NAMALWA (cell line): ENCODE data around the gene NAT10.
"Not testable (repeated sequence)": the region's sequence is repeated elsewhere in the genome, so short reads cannot be mapped to it uniquely, and the experiment has no call there.

Experiments
- DNase-seq: peaks from one replicate; pipeline ENCODE4 v3.0.0-alpha.2; 2015; ENCODE audit warnings: low spot score

Gene NAT10

DNA sequence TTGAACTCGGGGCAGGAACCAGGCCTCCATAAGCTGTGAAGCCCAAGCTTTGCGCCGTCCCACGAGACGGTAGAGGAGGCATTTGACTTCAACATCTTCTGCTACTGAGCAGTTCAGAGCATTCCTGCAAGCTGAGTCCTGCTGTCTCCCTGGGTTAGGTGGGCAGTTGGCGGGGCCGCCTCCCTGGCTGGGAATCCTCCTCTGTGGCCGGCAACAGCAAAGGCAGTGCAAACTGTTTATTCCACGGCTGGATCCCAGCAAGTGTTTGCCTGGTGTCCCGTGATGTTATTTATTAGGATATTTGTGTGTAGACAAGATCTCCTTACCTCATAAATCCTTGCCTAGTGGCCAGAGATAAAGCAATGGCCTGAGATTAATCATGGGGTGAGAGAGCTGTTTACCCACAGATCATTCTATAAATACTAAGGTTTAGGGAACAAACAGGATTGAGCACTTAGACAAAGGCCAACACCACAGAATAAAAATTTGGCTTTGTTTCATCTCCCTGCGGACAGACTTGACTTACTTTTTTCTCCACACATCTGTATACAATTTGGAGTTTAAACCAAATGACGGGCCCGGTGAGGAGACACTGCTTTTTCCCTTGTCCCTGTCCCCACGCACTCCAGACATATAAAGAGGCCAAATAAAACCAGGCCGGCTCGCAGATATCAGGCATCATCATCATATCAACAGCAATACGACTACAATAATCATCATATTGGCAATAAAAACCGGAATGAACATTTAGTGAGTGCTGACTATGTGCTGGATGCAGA, 63.4 kb downstream of the NAT10 start:
- no peak for DNase-seq

DNA sequence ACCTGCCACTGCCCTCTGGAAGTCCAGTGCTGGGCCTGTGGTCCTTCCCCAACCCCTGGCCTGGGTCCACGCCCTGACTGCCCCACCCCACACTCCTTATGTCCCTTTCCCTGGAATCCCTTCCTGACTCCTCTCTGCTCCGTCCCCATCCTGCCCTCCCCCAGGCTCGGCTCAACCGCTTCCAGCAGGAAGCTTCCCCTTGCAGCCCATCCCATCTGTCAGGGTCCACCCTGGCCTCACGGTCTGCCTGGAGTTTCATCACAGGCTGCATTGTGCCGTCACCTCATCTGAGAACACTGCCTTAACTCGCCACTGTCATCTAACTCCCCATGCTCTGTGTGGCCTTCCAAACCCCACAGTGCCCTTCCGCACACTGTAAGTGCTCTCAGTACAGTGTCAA, 64.3 kb downstream of the NAT10 start:
- no peak for DNase-seq

DNA sequence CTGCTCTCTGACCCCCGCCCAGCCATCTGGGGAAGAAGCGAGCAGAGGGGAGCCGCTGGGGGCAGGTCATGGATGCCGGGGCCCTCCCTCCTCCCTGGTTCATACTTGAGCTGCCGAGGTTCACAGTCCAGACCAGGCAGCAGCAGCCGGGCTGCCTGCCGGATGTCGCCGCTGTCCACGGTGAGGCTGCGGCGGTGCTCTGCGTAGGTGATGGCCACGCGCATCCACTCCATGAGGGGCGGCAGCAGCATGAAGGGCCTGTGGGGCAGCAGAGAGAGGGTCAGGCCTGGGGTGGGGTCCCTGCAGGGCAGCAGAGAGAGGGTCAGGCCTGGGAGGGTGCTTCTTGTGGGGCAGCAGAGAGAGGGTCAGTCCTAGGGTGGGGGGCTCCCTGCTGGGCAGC, 67.6 kb downstream of the NAT10 start:
- DNase-seq: no peak

DNA sequence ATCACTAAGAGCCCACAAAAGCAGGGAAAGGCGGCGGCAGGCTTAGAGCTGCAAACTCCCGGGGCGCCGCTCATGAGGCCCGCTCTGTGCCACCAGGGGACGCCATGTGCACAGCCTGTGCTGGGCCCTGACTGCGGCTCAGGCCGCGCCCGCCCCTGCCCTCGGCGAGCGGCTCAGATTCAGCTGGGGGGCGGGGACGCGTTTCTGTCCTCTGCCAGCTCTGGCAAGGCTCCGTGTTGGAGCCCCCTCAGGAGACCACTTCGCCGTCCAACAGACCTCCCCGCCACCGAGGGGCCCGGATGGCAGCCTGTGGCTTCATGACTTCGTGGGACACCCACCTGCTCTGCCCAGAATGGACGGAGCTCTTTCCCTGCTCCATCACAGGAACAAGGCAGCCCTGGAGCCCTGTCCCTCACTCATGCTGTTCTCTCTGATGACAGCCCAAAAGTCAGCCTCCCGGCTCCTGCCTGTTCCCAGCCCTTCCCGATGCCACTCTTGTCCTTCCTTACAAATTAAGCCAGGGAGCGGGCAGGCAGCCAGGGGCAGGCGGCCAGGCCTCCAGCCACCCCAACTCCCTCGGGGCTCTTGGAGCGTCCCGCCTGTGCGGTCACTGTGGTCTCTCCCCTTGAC, 69.1 kb downstream of the NAT10 start:
- DNase-seq: peak; percentile 75

DNA sequence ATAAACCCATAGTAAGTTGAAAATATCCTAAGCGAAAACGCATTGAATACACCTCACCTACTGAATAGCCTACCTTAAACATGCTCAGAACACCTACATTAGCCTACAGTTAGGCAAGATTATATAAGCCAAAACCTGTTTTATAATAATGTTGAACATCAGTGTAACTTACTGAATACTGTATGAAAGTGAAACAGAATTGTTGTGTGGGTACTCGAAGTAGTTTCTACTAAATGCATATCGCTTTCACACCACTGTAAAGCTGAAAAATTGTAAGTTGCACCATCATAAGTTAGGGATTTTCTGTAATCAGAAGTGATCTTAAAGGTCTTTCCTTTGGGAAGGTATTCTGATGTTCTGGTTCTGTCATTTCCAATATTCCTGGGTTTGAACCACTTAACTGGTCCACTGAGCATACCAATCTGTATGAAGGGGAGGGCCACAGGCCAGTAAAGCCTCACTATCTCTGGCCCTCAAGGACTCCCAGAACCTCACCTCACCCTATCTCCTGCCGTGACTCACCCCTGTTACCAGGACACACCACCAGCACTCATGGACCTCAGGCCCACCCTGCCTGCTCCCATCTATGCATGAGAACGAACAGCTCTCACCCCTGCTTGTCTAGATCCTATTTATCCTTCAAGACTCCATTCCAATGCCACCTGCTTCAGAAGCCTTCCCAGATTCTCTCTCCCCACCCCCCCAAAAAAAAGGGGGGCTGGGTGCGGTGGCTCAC, 70.0 kb downstream of the NAT10 start:
- DNase-seq: no peak

DNA sequence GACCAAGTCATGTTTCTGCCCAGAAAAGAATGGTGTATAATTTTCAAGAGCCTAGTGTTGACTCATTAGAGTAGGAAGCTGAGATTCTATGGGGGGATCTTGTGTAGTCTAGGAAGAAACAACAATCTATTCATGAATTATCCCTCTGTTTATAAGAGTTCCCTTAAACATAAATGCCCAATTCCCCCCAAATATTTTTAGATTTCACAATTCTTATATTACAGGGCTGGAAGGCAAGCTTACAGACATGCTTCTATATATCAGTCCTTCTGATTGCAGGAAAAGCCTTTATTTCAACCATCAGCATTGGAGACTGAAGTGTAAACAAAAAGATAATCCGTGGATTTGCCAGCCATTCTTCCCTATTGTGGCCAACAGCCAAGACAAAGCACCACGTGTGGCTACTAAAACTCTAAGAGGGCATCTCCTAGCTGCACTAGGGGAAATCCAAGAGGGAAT, 71.4 kb downstream of the NAT10 start:
- DNase-seq: no peak

DNA sequence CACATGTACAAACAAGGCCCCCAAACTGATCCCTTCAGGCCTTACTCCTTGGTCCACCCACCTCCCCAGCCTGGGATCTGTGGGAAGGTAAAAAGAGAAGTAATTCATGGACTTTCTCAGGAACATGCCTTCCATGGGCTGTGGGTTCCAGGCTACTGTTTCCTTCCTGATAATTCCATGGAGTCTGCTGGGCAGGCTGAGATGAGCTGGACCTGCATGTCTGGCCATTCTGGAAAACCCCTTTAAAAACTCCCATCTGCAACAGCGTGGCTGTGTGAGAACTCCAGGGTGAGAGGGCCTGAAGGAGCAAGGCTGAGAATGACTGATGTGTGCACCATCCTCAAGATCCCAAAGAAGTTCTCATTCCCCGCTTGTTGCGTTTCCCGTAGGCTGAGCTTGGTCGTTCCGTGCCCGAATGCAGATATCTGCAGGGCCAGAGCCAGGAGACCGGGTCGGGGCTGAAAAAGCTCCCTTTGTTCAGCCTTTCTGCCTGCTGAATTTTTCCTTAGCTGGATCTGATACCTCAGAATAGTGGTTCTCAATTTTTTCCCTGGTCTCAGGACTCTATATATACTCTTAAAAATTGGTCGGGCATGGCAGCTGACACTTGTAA, 72.9 kb downstream of the NAT10 start:
- no peak for DNase-seq

DNA sequence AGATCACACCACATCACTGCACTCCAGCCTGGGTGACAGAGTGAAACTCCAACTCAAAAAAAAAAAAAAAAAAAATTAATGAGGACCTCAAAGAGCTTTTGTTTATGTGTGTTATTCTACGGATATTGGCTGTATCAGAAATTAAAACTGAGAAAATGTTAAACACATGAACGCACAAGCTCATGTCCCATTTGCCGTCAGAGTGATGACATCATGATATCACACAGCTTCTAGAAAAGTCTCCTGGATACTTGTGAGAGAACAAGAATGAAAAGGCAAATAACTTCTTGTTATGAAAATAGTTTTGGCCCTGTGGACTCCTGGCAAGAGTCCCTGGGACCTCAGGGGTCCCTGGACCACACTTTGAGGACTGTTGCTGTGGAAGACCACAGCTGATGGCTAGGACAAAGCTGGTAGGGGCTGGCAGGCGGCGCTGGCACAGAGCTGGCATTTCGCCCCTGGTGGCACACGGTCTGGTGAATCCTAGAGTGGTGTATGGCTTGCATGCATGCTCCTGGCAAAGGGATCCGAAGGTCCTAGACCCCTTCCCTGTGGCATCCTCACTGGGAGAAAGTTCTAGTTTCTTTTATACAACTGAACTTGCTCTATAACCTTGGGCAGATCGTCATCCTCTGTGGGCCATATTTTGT, 73.7 kb downstream of the NAT10 start:
- DNase-seq: no peak

DNA sequence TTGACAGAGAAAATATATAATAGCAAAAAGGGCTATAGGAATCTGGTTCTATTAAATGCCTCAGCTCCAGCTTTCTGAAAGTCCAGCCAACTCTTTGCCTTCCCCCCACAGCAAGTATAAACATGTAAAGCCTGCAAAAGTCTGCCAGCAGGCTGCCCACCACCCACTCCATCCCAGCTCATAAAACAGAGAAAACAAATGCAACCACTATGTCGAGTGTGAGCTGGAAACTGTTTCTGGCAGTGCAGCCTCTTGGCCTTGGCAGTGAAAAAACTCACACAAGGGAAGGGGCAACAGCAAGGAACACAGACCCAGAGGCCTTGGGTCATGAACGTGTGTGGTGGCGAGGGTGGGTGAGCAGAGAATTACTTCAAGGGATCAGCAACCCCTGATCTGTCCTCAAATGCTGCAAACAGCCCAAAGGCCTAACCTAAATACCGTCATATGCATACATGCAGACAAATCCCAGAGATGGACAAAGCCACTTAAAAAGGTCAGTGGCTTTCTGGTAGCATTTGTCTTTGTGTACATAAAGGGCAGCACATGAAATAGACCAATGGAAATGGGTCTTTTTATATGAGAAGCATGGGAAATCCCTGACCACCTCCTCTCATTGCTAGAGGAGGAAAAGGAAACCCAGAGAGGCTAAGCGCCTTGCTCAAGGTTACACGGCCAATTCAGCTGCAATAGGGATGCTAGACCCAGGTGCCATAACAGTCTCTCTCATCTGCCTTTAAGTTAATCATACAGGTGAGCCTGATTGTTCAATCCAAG, 74.8 kb downstream of the NAT10 start:
- DNase-seq: no peak

DNA sequence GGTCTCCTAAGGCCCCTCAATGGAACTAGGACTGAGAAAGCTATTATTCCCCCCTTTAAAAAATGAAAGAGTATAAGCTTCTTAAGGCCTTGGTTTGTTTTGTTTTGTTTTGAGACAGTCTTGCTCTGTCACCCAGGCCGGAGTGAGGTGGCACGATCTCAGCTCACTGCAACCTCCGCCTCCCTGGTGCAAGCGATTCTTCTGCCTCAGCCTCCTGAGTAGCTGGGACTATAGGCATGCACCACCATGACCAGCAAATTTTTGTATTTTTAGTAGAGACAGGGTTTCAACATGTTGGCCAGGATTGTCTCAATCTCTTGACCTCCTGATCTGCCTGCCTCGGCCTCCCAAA, 75.4 kb downstream of the NAT10 start:
- DNase-seq: not testable (repeated sequence)

DNA sequence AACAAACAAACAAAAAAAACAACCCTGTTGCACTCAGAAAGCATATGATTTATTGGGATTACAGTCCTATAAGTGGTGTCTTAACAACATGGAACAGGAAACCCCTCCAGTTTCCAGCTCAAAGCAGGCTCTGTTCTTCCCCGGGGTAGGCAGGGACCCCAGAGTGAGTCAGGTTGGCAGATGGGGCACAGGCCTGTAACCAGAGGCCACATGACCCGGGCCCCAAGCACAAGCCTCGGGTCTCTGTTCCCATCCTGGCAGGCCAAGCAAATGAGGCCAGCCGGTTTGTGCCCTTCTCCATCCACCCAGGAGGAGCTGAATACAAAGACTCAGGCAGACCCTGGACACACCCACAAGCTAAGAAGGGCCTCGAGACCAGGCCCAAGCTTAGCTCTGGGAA, 75.8 kb downstream of the NAT10 start:
- no peak for DNase-seq

DNA sequence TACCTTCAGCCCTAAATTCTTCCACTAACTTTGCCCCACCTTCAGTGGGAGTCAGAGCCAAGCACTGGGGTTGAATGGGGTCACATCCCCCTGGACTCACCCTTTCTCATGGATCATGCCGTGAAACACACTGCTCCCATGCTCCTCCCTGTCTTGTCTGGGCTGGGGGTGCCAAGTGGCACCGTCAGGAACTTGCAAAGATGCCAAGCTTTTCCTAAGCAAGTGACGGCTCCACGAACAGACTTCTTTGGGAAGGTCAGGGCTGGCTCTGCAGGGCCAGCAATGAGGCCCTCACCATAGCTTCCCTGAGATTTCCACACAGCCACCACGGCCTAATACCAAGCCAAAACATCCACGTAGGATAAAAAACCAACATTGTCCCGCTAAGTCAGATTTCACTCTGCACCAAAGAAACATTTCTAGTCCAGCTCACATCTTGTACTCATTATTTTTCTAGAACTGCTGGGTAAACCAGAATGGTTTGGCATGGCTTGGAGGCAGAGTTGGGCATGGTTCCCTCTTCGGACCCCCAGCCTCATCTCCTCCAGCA, 76.5 kb downstream of the NAT10 start:
- no peak for DNase-seq

DNA sequence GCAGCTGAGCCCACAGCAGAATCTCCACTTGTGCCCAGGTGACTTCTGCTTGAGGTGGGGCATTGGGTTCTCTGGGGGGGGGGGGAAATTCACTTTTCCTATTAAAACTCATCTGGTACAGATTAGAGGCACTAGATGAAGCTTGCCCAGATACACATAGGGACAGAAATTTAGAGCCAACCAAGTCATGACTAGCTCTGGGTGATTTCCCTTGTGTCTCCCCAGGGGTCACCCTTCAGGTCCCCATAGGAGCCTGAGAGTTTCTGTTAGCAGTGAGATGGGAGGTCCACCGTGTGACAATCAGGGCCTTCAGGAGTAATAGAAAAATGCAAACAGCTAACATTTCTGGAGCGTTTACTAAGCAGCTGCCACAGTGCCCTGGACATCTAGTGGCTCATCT, 77.0 kb downstream of the NAT10 start:
- DNase-seq: no peak

DNA sequence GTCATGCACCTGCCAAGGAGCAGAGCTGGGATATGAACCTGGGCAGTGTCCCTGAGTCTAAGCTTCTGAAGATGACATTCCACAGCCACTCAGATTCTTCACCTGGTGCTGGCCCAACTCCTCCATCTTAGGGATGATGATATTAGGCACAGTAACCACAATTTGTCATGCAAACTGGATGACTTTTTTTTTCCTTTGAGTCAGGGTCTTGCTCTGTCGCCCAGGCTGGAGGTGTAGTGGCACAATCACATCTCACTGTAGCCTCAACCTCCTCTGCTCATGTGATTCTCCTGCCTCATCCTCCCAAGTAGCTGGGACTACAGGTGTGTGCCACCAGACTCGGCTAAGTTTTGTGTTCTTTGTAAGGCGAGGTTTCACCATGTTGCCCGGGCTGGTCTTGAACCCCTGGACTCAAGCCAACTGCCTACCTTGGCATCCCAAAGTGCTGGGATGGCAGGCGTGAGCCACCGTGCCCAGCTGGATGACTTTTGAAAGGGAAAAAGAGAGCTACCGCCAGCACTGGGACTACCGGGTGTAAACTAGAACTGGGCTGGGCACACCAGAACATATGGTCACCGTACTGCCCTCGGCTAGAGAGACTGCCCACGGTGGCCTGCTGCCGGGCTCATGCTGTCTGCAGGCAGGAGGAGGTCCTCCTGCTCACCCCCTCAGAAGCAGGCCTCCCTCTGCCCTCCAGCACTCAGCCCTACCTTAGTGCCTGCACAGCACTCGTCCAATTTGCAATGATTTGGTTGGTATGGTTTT, 77.7 kb downstream of the NAT10 start:
- DNase-seq: no peak

DNA sequence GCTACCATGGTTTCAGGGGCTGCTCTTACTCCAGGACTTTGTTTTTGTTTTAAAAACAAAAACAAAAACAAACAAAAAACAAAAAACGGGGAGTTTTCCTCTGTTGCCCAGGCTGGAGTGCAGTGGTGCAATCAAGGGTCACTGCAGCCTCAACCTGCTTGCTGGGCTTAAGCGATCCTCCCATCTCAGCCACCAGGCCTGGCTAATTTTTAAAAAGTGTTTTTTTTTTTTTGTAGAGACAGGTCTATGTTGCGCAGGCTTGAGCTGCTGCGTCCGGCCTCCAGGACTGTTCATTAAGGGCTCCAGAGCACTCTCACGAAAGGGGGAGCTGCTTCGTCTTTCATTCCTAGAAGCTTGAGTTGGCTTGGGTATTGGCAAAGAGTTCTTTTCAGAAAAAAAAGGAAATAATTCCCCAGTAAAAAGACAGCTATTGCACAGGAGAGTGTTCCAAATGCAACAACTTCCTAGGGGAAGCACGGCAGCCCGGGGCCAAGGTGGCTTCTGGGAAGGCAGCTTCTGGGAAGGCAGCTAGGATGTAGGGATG, 78.5 kb downstream of the NAT10 start:
- no peak for DNase-seq

DNA sequence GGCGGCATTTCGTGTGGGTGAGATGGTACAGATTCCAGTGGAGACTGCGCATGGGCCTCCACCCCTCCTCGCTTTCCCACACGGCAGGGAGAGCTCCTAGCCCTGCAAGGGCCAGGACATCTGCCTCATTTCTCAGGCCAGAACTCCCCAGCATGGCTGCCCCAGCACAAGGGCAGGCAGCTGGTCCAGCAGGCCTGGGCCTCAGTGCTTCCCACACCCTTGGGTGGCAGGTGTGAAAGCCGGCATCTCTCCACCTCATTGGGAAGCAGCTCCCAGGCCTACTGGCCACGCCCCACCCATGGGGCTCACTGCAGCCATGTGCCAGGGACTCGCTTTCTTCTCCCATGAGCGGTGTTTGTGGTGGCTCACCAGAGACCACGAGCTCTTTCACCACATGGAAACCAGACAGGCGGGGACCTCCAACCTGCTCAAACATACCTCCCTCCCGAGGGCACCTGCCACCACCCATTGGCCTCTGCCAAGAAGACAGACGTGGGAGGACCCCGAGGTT, 79.1 kb downstream of the NAT10 start:
- DNase-seq: no peak

DNA sequence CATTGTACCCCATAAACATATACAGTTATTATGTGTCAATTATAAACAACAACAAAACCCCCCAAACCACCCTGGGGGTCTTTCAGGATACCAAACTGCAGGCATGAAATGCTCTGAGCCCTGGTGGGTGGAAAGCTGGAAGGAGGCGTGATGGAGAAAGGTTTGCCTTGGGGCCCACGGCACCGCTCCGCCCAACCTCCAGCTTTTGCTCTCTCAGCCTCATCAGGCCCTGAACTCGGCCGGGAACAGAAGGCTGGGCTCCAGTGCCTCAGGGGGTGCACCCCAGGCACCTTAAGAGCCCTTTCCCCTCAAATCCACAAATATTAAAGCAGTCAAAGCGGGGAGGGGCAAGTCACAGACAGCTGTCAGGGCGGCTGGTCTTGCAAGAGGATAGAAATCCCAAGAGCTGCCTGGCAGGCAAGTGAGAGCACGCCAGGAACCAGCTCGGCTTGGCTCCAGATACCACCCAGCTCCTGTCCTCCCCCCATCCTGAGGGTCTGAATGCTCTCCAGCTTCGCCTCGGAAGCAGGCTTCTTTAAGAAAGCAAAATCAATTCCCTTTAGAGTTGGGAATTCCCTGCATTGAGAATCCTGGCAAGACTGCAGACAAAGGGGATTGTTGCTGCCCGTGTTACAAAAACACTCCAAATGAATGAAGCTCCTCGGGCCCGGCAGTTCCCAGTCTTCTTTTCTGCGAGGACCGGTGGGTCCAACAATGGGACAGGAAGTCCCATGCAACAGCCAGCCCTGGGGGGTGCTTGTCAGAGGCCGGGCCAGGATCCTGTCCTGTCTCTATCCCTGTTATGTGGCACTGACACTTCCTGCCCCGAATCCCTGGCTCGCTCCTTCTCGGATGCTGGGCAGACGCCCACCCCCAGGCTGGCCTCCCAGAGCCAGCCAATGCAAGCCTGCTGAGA, 80.8 kb downstream of the NAT10 start:
- DNase-seq: no peak

DNA sequence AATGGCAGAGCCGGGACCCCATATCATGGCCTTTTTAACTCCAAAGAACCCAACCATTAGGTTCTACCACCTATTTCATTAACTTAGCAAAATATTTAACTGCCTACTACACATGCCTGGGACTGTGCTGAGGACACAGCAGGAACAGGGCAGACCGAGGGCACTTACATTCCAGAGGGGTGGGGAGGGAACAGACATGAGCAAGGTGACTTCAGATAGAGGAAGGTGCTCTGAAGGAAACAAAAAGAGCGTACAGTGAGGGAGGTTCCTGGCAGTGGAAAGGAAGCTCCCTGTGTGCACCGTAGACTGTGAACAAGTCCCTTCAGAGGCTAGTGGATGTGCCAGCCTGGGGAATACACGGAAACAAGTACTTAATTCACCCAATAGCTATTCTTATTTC, 82.8 kb downstream of the NAT10 start:
- no peak for DNase-seq

DNA sequence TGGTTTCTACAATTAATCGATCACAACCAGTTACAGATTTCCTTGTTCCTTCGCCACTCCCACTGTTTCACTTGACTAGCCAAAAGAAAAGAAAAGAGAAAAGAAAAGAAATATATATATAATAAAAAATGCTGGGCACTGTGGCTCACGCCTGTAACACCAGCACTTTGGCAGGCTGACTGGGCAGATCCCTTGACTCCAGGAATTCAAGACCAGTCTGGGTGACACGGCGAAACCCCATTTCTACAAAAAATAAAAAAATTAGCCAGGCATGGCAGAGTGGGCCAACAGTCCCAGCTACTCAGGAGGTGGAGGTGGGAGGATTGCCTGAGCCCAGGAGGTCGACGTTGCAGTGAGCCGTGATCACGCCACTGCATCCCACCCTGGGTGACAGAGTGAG, 83.8 kb downstream of the NAT10 start:
- no peak for DNase-seq
